ENCODE results near the gene UBTD2. TPM values are rescaled to one million over a fixed set of nuclear protein-coding genes. Genes with fewer than 3 reads are reported as not detected.

The UBTD2 gene
- total RNA-seq, 4 donors from 2014 or later = 14.5 to 22.1 (median 16.2) TPM

DNA sequence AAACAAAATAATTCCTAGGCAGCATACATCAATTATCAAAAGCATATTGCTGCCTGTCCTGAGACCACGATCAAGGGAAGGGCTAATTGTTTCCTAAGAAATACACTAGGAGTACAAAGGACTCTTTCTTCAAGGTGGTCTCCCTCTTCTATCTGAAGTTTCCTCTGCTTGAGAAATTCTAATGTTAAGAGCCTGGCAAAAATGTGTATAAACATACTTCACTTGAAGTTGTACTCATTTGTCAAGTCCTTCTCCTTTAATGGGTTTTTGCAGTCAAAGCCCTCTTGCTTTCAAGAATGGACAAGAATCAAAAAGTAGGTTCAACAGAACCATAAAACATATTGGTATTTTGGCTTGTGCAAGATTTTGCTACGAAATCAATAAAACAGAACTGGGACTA, 31.1 kb downstream of the UBTD2 start:
- no peak for TF ChIP-seq CTCF (IDR thresholded peaks at IDR 0.05)
- ATAC-seq (ENCODE audit: low FRiP score) (no peak), DNase-seq (ENCODE audit: low spot score) (no peak)

GRCh38 chr5:172251419-172251818, 32.1 kb downstream of the UBTD2 start:
- ATAC-seq (ENCODE audit: low FRiP score) = no peak
- TF ChIP-seq CTCF (IDR thresholded peaks at IDR 0.05) = no peak
- no peak for DNase-seq (ENCODE audit: low spot score)

GRCh38 chr5:172248637-172249036, 34.9 kb downstream of the UBTD2 start:
- ATAC-seq (ENCODE audit: low FRiP score) (no peak), DNase-seq (ENCODE audit: low spot score) (no peak)
- TF ChIP-seq CTCF (IDR thresholded peaks at IDR 0.05) = no peak

DNA sequence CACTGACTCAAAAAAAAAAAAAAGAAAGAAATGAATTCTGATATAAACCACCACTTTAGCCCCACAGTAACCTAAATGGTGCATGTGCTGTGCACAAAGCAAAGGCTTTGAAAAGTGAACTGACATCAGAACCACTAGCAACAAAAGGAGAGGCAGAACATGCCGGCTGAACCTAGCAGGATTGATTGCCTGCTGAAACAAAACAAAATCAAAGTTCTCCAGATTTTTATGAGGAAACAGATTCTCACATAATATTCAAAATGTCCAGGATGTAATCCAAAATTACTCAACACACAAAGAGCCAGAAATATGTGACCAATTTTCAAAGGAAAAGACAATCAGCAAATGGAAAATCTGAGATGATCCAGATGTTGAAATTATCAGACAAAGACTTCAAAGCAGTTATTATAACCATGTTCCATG, 37.9 kb downstream of the UBTD2 start:
- DNase-seq (ENCODE audit: low spot score) (no peak), ATAC-seq (ENCODE audit: low FRiP score) (no peak)
- TF ChIP-seq CTCF (IDR thresholded peaks at IDR 0.05) = no peak

DNA sequence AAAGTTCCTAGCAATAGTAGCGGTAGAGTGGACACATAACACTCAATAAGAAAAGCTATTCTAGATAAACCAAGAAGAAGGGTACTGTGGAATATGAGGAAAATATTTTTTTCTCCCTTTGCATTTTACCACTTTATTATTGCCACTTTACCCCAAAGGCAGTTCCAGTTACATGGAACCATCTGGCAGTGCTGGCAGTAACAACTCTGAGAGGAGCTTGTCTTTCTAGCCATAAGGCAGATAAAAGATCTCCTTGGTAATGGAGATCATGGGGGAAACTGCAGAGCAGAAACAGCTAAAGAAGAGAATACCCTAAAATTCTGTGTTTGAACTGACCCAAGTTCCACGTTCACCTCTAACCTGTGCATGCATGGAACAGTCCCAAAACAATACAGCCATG, 38.5 kb downstream of the UBTD2 start:
- no peak for ATAC-seq (ENCODE audit: low FRiP score)
- no peak for DNase-seq (ENCODE audit: low spot score)

GRCh38 chr5:172243302-172243701, 40.3 kb downstream of the UBTD2 start:
- no peak for ATAC-seq (ENCODE audit: low FRiP score)
- TF ChIP-seq CTCF (IDR thresholded peaks at IDR 0.05) = no peak
- no peak for DNase-seq (ENCODE audit: low spot score)

More for the DNA sequence above, 38.5 kb downstream of the UBTD2 start:
- no peak for TF ChIP-seq CTCF (IDR thresholded peaks at IDR 0.05)

GRCh38 chr5:172238334-172238733, 45.2 kb downstream of the UBTD2 start:
- ATAC-seq (ENCODE audit: low FRiP score) = no peak
- DNase-seq (ENCODE audit: low spot score) = no peak
- TF ChIP-seq CTCF (IDR thresholded peaks at IDR 0.05) = no peak

Measured in omental fat pad (tissue), 4 donors.